Measurements from ENCODE around the gene WDFY4.

WDFY4 gene

GRCh38 chr10:48792687-48793096 lies 108.0 kb downstream of the WDFY4 start:
- no peak for DNase-seq (ENCODE audit: low read depth)

GRCh38 chr10:48794074-48794473 lies 109.4 kb downstream of the WDFY4 start:
- DNase-seq (ENCODE audit: low read depth) = no peak

- no peak for DNase-seq (ENCODE audit: low read depth)
These were observed 112.1 kb downstream of the WDFY4 start for GRCh38 chr10:48796713-48797245.

- no peak for DNase-seq (ENCODE audit: low read depth)
These were observed 113.2 kb downstream of the WDFY4 start for GRCh38 chr10:48797830-48798229.

GRCh38 chr10:48798481-48799254 lies 114.0 kb downstream of the WDFY4 start:
- DNase-seq (ENCODE audit: low read depth) = no peak

GRCh38 chr10:48799341-48800006 lies 114.8 kb downstream of the WDFY4 start:
- no peak for DNase-seq (ENCODE audit: low read depth)

GRCh38 chr10:48800007-48800675 lies 115.5 kb downstream of the WDFY4 start:
- no peak for DNase-seq (ENCODE audit: low read depth)

GRCh38 chr10:48801001-48801421 lies 116.3 kb downstream of the WDFY4 start:
- no peak for DNase-seq (ENCODE audit: low read depth)

- no peak for DNase-seq (ENCODE audit: low read depth)
These were observed 118.0 kb downstream of the WDFY4 start for GRCh38 chr10:48802611-48803071.

- no peak for DNase-seq (ENCODE audit: low read depth)
These were observed 119.3 kb downstream of the WDFY4 start for GRCh38 chr10:48803801-48804584.

GRCh38 chr10:48804740-48805182 lies 120.1 kb downstream of the WDFY4 start:
- DNase-seq (ENCODE audit: low read depth) = no peak

GRCh38 chr10:48805411-48805810 lies 120.7 kb downstream of the WDFY4 start:
- DNase-seq (ENCODE audit: low read depth) = no peak

GRCh38 chr10:48805848-48806247 lies 121.2 kb downstream of the WDFY4 start:
- no peak for DNase-seq (ENCODE audit: low read depth)

GRCh38 chr10:48806342-48806741 lies 121.7 kb downstream of the WDFY4 start:
- no peak for DNase-seq (ENCODE audit: low read depth)

- DNase-seq (ENCODE audit: low read depth) = no peak
These were observed 123.3 kb downstream of the WDFY4 start for GRCh38 chr10:48807791-48808470.

GRCh38 chr10:48809261-48809660 lies 124.6 kb downstream of the WDFY4 start:
- no peak for DNase-seq (ENCODE audit: low read depth)

- no peak for DNase-seq (ENCODE audit: low read depth)
These were observed 126.8 kb downstream of the WDFY4 start for GRCh38 chr10:48811461-48811860.

GRCh38 chr10:48811917-48812316 lies 127.2 kb downstream of the WDFY4 start:
- DNase-seq (ENCODE audit: low read depth) = no peak

GRCh38 chr10:48813291-48813690 lies 128.6 kb downstream of the WDFY4 start:
- no peak for DNase-seq (ENCODE audit: low read depth)

- DNase-seq (ENCODE audit: low read depth) = no peak
These were observed 129.2 kb downstream of the WDFY4 start for GRCh38 chr10:48813825-48814224.

- DNase-seq (ENCODE audit: low read depth) = no peak
These were observed 130.3 kb downstream of the WDFY4 start for GRCh38 chr10:48814933-48815332.

Data from HS-27A (cell line).